Activated T-helper 1 cell treated with anti-CD3 and anti-CD28 coated beads, Interleukin-12 subunit alpha, Interleukin-12 subunit beta, Interleukin-2, Interleukin-4 antibody, amounts not matched to agents 30 ng/mL and 10 ng/mL and 1 ng/mL, durations not matched to agents 14 hours and 24 hours and 36 hours (primary cell): Measurements from ENCODE around the gene LRRC15. TPM values are rescaled to one million over a fixed set of nuclear protein-coding genes. Genes with fewer than 3 reads are reported as not detected.

ENCODE experiments used
- DNase-seq: peaks from one replicate; pipeline ENCODE4 v3.0.0; 2021; ENCODE audit warnings: low spot score
- H3K27ac Mint-ChIP-seq: one replicate; pipeline ENCODE4 v1.8.0; 2021; ENCODE audit warnings: mild to moderate bottlenecking, mixed read lengths
- H3K27me3 Mint-ChIP-seq: one replicate; pipeline ENCODE4 v1.8.0; 2022; ENCODE audit warnings: mild to moderate bottlenecking, moderate library complexity, mixed read lengths; ENCODE audit not compliant: insufficient read depth
- H3K36me3 Mint-ChIP-seq: one replicate; pipeline ENCODE4 v1.8.0; 2021; ENCODE audit warnings: low read depth, mixed read lengths
- H3K4me1 Mint-ChIP-seq: one replicate; pipeline ENCODE4 v1.8.0; 2021; ENCODE audit warnings: low read depth, mixed read lengths
- H3K4me3 Mint-ChIP-seq: one replicate; pipeline ENCODE4 v1.8.0; 2021; ENCODE audit warnings: mild to moderate bottlenecking, moderate library complexity, mixed read lengths
- H3K9me3 Mint-ChIP-seq: one replicate; pipeline ENCODE4 v1.8.0; 2021; ENCODE audit warnings: mixed read lengths
- intact Hi-C: fragments of 100-400 bp; cut with micrococcal nuclease; formaldehyde crosslinking; loops from one replicate; pipeline ENCODE4 v1.15.1; 2024
- total RNA-seq: library from RNA; stranded (reverse); gene quantifications from 2 replicates; pipeline ENCODE4 v1.2.3, GENCODE V29; 2022

The LRRC15 gene
- total RNA-seq, 1 donor from 2014 or later, result not detected

- no peaks in the 10 kb centered on the region for H3K4me1 Mint-ChIP-seq
- H3K36me3 Mint-ChIP-seq, result no peaks in the 10 kb centered on the region
- H3K27me3 Mint-ChIP-seq, result peaks cover 37% of the 10 kb centered on the region
- intact Hi-C loops, result no loop called here
- H3K4me3 Mint-ChIP-seq, result no peak overlapping the region
- no peak overlapping the region for H3K27ac Mint-ChIP-seq
- DNase-seq, result no peak
- H3K9me3 Mint-ChIP-seq, result no peaks in the 10 kb centered on the region
Measured at GRCh38 chr3:194368918-194369317, 625 bp downstream of the LRRC15 start.

- H3K9me3 Mint-ChIP-seq, result no peaks in the 10 kb centered on the region
- peaks cover 37% of the 10 kb centered on the region for H3K27me3 Mint-ChIP-seq
- no peak for DNase-seq
- H3K4me1 Mint-ChIP-seq, result no peaks in the 10 kb centered on the region
- H3K36me3 Mint-ChIP-seq, result no peaks in the 10 kb centered on the region
- H3K27ac Mint-ChIP-seq, result no peak overlapping the region
- no peak overlapping the region for H3K4me3 Mint-ChIP-seq
- intact Hi-C loops, result no loop called here
Measured at GRCh38 chr3:194367992-194368841, 1.3 kb downstream of the LRRC15 start.

GRCh38 chr3:194365978-194366490 is 3.5 kb downstream of the LRRC15 start:
- Mint-ChIP-seq H3K27me3 (peaks cover 30% of the 10 kb centered on the region), H3K4me1 (no peaks in the 10 kb centered on the region), H3K9me3 (no peaks in the 10 kb centered on the region), H3K36me3 (no peaks in the 10 kb centered on the region), H3K27ac (no peak overlapping the region), H3K4me3 (no peak overlapping the region)
- intact Hi-C loops, result no loop called here
- DNase-seq, result no peak

GRCh38 chr3:194365526-194365925 is 4.0 kb downstream of the LRRC15 start:
- H3K27me3 Mint-ChIP-seq, result peaks cover 26% of the 10 kb centered on the region
- H3K4me3 Mint-ChIP-seq, result no peak overlapping the region
- H3K4me1 Mint-ChIP-seq, result no peaks in the 10 kb centered on the region
- no peaks in the 10 kb centered on the region for H3K9me3 Mint-ChIP-seq
- no peaks in the 10 kb centered on the region for H3K36me3 Mint-ChIP-seq
- no peak for DNase-seq
- intact Hi-C loops, result no loop called here
- H3K27ac Mint-ChIP-seq, result no peak overlapping the region

- no peak for DNase-seq
- no peaks in the 10 kb centered on the region for H3K9me3 Mint-ChIP-seq
- H3K27ac Mint-ChIP-seq, result no peak overlapping the region
- intact Hi-C loops, result no loop called here
- no peaks in the 10 kb centered on the region for H3K4me1 Mint-ChIP-seq
- H3K4me3 Mint-ChIP-seq, result no peak overlapping the region
- H3K36me3 Mint-ChIP-seq, result no peaks in the 10 kb centered on the region
- H3K27me3 Mint-ChIP-seq, result peaks cover 22% of the 10 kb centered on the region
Measured at GRCh38 chr3:194364652-194365434, 4.7 kb downstream of the LRRC15 start.

- no peak for DNase-seq
- Mint-ChIP-seq H3K36me3 (no peaks in the 10 kb centered on the region), H3K4me1 (no peaks in the 10 kb centered on the region), H3K4me3 (no peak overlapping the region), H3K9me3 (no peaks in the 10 kb centered on the region), H3K27ac (no peak overlapping the region), H3K27me3 (peaks cover 17% of the 10 kb centered on the region)
- intact Hi-C loops, result no loop called here
Measured at GRCh38 chr3:194364314-194364651, 5.3 kb downstream of the LRRC15 start.

- peaks cover 11% of the 10 kb centered on the region for H3K27me3 Mint-ChIP-seq
- no peaks in the 10 kb centered on the region for H3K9me3 Mint-ChIP-seq
- no peak overlapping the region for H3K27ac Mint-ChIP-seq
- H3K36me3 Mint-ChIP-seq, result no peaks in the 10 kb centered on the region
- intact Hi-C loops, result no loop called here
- H3K4me1 Mint-ChIP-seq, result no peaks in the 10 kb centered on the region
- H3K4me3 Mint-ChIP-seq, result no peak overlapping the region
- DNase-seq, result no peak
Measured at GRCh38 chr3:194360568-194360967, 9.0 kb downstream of the LRRC15 start.

- H3K4me3 Mint-ChIP-seq, result no peak overlapping the region
- no peaks in the 10 kb centered on the region for H3K36me3 Mint-ChIP-seq
- H3K27me3 Mint-ChIP-seq, result peaks cover 11% of the 10 kb centered on the region
- H3K27ac Mint-ChIP-seq, result no peak overlapping the region
- intact Hi-C loops, result no loop called here
- no peaks in the 10 kb centered on the region for H3K4me1 Mint-ChIP-seq
- no peaks in the 10 kb centered on the region for H3K9me3 Mint-ChIP-seq
- DNase-seq, result no peak
Measured at GRCh38 chr3:194357681-194358080, 11.9 kb downstream of the LRRC15 start.

GRCh38 chr3:194355379-194355778 is 14.2 kb downstream of the LRRC15 start:
- no peaks in the 10 kb centered on the region for H3K36me3 Mint-ChIP-seq
- no peaks in the 10 kb centered on the region for H3K4me1 Mint-ChIP-seq
- intact Hi-C loops, result no loop called here
- DNase-seq, result no peak
- H3K9me3 Mint-ChIP-seq, result no peaks in the 10 kb centered on the region
- no peak overlapping the region for H3K27ac Mint-ChIP-seq
- peaks cover 10% of the 10 kb centered on the region for H3K27me3 Mint-ChIP-seq
- no peak overlapping the region for H3K4me3 Mint-ChIP-seq

- H3K27me3 Mint-ChIP-seq, result peaks cover 9% of the 10 kb centered on the region
- no peaks in the 10 kb centered on the region for H3K9me3 Mint-ChIP-seq
- intact Hi-C loops, result no loop called here
- no peak overlapping the region for H3K4me3 Mint-ChIP-seq
- no peaks in the 10 kb centered on the region for H3K36me3 Mint-ChIP-seq
- H3K27ac Mint-ChIP-seq, result no peak overlapping the region
- H3K4me1 Mint-ChIP-seq, result no peaks in the 10 kb centered on the region
- no peak for DNase-seq
Measured at GRCh38 chr3:194354315-194354714, 15.2 kb downstream of the LRRC15 start.

- Mint-ChIP-seq H3K4me1 (no peaks in the 10 kb centered on the region), H3K27me3 (peaks cover 9% of the 10 kb centered on the region), H3K9me3 (no peaks in the 10 kb centered on the region), H3K27ac (no peak overlapping the region), H3K36me3 (no peaks in the 10 kb centered on the region), H3K4me3 (no peak overlapping the region)
- no peak for DNase-seq
- intact Hi-C loops, result no loop called here
Measured at GRCh38 chr3:194352667-194353246, 16.8 kb downstream of the LRRC15 start.

- H3K27me3 Mint-ChIP-seq, result peaks cover 9% of the 10 kb centered on the region
- H3K36me3 Mint-ChIP-seq, result no peaks in the 10 kb centered on the region
- intact Hi-C loops, result no loop called here
- DNase-seq, result no peak
- H3K9me3 Mint-ChIP-seq, result no peaks in the 10 kb centered on the region
- H3K27ac Mint-ChIP-seq, result no peak overlapping the region
- no peaks in the 10 kb centered on the region for H3K4me1 Mint-ChIP-seq
- no peak overlapping the region for H3K4me3 Mint-ChIP-seq
Measured at GRCh38 chr3:194351952-194352536, 17.5 kb downstream of the LRRC15 start.
